Smooth muscle cell (in vitro differentiated cells): ENCODE data around the gene ACSL4. TPM values are rescaled to one million over a fixed set of nuclear protein-coding genes. Genes with fewer than 3 reads are reported as not detected.

ENCODE experiments used
- DNase-seq: peaks from one replicate; lab custom pipeline; 2025; ENCODE audit not compliant: unreplicated experiment; lab: John Stamatoyannopoulos, UW
- H2AFZ ChIP-seq: fragments of 200-600 bp; sonication (generic); 2 replicates; pipeline ENCODE4 v1.6.0; 2016; ENCODE audit warnings: antibody characterized with exemption, low read depth, mild to moderate bottlenecking
- H3F3A ChIP-seq: fragments of 200-600 bp; sonication (generic); 2 replicates; pipeline ENCODE4 v1.6.0; 2017; ENCODE audit warnings: antibody characterized with exemption, low read depth
- H3K27ac ChIP-seq: fragments of 200-600 bp; sonication (generic); 2 replicates; pipeline ENCODE4 v1.5.1; 2016; ENCODE audit warnings: low read depth, mild to moderate bottlenecking
- H3K27me3 ChIP-seq: fragments of 200-600 bp; sonication (generic); 2 replicates; pipeline ENCODE4 v1.6.1; 2016; ENCODE audit warnings: low read depth, mild to moderate bottlenecking
- H3K36me3 ChIP-seq: fragments of 200-600 bp; sonication (generic); 2 replicates; pipeline ENCODE4 v1.5.1; 2016; ENCODE audit warnings: low read depth
- H3K4me1 ChIP-seq: fragments of 200-600 bp; sonication (generic); 2 replicates; pipeline ENCODE4 v1.5.1; 2016; ENCODE audit warnings: low read depth
- H3K4me2 ChIP-seq: fragments of 200-600 bp; sonication (generic); 2 replicates; pipeline ENCODE4 v1.6.0; 2016; ENCODE audit warnings: mild to moderate bottlenecking
- H3K4me3 ChIP-seq: fragments of 200-600 bp; sonication (generic); 2 replicates; pipeline ENCODE4 v1.5.1; 2016; ENCODE audit warnings: mild to moderate bottlenecking
- H3K79me2 ChIP-seq: fragments of 200-600 bp; sonication (generic); 2 replicates; pipeline ENCODE4 v1.6.0; 2016; ENCODE audit warnings: low read depth, mild to moderate bottlenecking
- H3K9ac ChIP-seq: fragments of 200-600 bp; sonication (generic); 2 replicates; pipeline ENCODE4 v1.6.0; 2016; ENCODE audit warnings: low read depth
- H3K9me3 ChIP-seq: fragments of 200-600 bp; sonication (generic); replicated peaks from 2 replicates; pipeline ENCODE4 v1.5.1; 2016; ENCODE audit warnings: low read depth
- H4K20me1 ChIP-seq: fragments of 200-600 bp; sonication (generic); 2 replicates; pipeline ENCODE4 v1.6.0; 2016; ENCODE audit warnings: low read depth
- WGBS: methylation state at CpG from one replicate; pipeline ENCODE4 v1.1.7; 2016; ENCODE audit warnings: low lambda C conversion rate; 5-methylcytosine and 5-hydroxymethylcytosine counted together
- polyA plus RNA-seq: library from polyadenylated mRNA; unstranded; fragments of >200 nt; fragmentation: Nextera tagmentation; extraction: Ambion mirVana; gene quantifications from 2 replicates; pipeline ENCODE4 v1.2.1, GENCODE V29; 2016
- total RNA-seq: library from RNA; depleted of rRNA; stranded (reverse); fragments of >200 nt; gene quantifications from 2 replicates; pipeline ENCODE4 v1.2.3, GENCODE V29; 2014
- TF ChIP-seq, protein P1 (sequence below): fragments of 200-600 bp; sonication (generic); IDR thresholded peaks from 2 replicates; pipeline ENCODE4 v1.5.1; 2017; ENCODE audit warnings: borderline replicate concordance, mild to moderate bottlenecking, antibody characterized with exemption; ENCODE audit not compliant: insufficient read depth, poor library complexity, severe bottlenecking

Gene ACSL4
- total and polyA plus RNA-seq, 2 experiments from 2014 or later = 15.4 to 79.0 TPM

DNA sequence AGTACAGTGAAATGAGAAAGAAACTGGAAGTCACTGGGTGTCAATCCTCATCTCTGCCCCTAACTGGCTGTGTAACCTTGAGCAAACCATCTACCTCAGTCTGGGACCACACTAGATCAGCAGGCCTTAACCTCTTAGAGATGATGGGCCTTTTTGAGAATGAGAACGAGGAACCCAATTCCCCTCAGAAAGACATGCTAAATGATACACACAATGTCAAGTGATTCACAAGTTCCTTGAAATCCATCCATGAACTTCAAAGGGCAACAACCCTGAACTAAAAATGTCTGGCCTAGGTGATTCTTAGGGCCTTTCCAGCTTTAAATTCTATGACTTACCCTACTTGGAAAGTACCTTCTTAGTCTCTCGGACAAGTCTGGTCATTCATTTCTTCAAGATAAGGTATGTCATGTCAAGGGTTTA is 47.4 kb downstream of the ACSL4 start:
- Histone ChIP-seq H3K27me3 (no peaks in the 10 kb centered on the region), H3K9me3 (no peaks in the 10 kb centered on the region), H3K4me2 (no peak overlapping the region), H3K4me1 (no peaks in the 10 kb centered on the region), H3K27ac (no peak overlapping the region), H4K20me1 (peaks cover 71% of the 10 kb centered on the region), H2AFZ (no peak overlapping the region), H3K4me3 (no peak overlapping the region), H3K9ac (no peak overlapping the region), H3K79me2 (peaks cover 17% of the 10 kb centered on the region), H3F3A (no peaks in the 10 kb centered on the region), H3K36me3 (no peaks in the 10 kb centered on the region)
- TF ChIP-seq, protein P1, sequence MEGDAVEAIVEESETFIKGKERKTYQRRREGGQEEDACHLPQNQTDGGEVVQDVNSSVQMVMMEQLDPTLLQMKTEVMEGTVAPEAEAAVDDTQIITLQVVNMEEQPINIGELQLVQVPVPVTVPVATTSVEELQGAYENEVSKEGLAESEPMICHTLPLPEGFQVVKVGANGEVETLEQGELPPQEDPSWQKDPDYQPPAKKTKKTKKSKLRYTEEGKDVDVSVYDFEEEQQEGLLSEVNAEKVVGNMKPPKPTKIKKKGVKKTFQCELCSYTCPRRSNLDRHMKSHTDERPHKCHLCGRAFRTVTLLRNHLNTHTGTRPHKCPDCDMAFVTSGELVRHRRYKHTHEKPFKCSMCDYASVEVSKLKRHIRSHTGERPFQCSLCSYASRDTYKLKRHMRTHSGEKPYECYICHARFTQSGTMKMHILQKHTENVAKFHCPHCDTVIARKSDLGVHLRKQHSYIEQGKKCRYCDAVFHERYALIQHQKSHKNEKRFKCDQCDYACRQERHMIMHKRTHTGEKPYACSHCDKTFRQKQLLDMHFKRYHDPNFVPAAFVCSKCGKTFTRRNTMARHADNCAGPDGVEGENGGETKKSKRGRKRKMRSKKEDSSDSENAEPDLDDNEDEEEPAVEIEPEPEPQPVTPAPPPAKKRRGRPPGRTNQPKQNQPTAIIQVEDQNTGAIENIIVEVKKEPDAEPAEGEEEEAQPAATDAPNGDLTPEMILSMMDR = no peak
- WGBS = 80% methylated on average over 2 of the region's 2 CpGs
- no peak for DNase-seq

DNA sequence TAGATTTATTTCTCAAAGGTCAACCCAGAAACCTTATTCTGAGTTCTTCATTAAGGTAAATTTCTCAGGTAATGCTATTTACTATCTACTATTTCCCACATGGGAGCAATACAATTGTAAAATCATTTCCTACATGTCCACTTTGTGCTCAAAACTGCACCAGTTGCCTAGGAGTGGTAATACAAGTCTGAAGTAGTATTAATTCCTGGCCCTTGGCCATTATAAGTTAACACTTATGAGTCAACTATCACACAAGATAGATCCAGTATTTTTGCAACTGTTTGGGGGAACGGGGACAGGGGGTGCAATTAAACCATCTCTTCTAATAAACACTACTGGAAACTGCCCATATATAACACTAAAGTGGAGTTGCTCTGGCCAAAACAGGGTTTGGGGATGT is 48.9 kb downstream of the ACSL4 start:
- no peak for DNase-seq
- Histone ChIP-seq H2AFZ (no peak overlapping the region), H3K9ac (no peak overlapping the region), H3K9me3 (no peaks in the 10 kb centered on the region), H3K27ac (no peak overlapping the region), H3K4me1 (no peaks in the 10 kb centered on the region), H4K20me1 (peaks cover 64% of the 10 kb centered on the region), H3K4me2 (no peak overlapping the region), H3K4me3 (no peak overlapping the region), H3K36me3 (no peaks in the 10 kb centered on the region), H3K27me3 (no peaks in the 10 kb centered on the region), H3F3A (no peaks in the 10 kb centered on the region), H3K79me2 (peaks cover 10% of the 10 kb centered on the region)
- 82% methylated on average over 1 of the region's 1 CpG for WGBS
- TF ChIP-seq, protein P1 = no peak

DNA sequence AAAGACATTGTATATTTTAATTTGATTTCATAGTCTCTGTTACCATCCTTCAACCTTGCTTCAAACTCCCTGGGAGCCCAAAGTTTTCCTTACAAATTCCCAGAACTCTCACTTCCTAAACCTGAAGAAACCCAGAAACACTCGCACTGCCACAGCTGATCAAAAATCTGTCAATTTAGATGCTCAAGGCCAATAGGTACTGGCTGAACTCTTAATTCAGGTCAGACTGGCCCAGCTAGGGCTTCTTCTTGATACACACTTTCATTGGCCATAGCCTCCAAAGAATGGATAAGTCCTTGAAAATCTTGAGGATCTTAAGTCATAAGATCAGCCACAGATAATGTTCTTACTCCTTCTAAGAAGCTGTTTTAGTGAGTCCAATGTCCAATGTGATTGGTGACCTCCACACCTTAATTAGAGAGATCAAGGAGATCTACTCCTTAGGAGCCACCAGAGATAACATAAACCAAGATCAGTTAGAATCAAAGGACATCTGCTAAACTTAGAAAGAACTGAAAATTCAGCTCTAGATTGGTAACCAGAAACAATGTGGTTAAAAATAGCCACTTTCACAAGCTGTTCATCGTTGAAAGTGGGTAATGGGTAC is 51.5 kb downstream of the ACSL4 start:
- peaks cover 4% of the 10 kb centered on the region for H3K79me2 ChIP-seq
- WGBS = 68% methylated on average over 2 of the region's 2 CpGs

More for the DNA sequence above, 51.5 kb downstream of the ACSL4 start:
- peaks cover 45% of the 10 kb centered on the region for H4K20me1 ChIP-seq
- H3K27ac ChIP-seq = no peak overlapping the region
- no peak overlapping the region for H2AFZ ChIP-seq
- H3K4me1 ChIP-seq = no peaks in the 10 kb centered on the region
- H3F3A ChIP-seq = no peaks in the 10 kb centered on the region
- no peak overlapping the region for H3K9ac ChIP-seq
- TF ChIP-seq, protein P1 = no peak
- no peaks in the 10 kb centered on the region for H3K9me3 ChIP-seq
- H3K4me2 ChIP-seq = no peak overlapping the region
- H3K27me3 ChIP-seq = no peaks in the 10 kb centered on the region
- no peak for DNase-seq
- H3K4me3 ChIP-seq = no peak overlapping the region
- peaks cover under 1% of the 10 kb centered on the region for H3K36me3 ChIP-seq
